ENCODE data around the gene CHID1.

CHID1 gene

DNA sequence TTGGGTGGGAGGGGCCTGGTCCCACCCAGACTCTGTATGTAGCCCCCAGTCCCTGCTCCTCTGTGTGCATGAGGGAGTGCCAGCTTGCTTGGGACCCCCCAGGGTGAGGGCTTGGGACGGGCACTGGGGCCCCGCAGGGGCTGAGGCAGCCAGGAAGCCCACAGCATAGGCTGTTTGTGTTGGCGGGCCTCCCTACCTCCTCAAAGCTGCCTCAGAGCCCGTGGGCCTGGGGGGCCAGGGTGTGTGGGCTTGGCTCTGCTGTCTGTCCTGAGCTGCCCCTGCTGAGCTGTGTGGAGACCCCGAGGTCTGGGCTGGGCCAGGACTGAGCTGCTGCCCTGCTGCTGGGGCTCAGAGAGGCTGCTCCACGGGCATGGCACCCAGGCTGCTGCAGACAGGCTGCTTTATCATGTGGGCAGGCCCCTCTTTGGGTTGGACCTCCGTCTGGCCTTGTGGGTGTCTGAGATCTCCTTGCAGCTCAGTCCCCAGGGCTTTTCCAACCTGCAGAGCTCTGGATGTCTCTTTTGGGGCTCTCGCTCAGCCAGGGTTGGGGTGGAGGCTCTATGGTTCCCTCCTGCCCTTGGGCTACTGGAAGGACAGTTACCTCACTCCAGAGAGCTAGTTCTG, 64.6 kb downstream of the CHID1 start:
- no peak for DNase-seq

DNA sequence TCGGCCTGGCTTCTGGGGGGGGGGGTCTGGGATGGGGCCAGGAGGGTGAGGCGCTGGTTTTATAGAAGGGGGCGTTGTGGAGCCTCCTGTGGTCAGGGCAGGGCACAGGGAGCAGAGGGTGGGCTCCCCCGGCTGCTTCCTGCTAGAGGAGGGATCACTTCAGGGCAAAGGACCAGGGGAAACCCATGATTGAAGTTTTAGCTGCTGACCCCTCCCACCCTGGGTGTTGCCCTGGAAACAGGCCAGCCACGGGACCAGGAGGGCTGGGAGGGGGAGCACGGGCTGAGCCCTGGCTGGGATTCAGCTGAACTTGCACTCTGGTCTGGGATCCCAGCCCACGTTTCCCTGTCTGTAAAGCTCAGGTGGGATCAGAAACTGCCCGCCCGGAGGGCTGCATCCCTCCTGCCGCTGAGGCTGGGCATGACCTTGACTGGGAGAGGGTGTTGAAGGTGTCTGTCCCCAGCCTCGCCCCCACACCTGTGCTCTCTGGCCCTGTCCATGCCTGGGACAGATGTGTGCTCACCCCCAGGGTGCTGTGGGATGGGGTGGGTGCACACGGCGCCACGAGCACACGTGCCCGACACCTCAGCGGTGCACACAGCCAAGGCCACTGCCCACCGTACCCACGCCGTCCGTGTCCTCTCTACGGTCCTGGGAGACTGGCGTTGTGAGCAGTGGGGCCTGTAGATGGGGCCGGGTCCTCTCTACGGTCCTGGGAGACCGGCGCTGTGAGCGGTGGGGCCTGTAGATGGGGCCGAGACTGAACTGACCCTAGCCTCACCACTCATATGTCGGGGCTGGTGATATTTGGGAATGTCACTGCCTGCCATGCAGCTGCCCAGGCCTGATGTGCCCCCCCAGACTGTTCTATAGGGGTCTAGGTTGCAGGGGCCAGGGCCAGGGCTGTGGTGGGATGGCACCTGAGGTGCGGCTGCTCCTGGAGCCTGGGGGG, 65.6 kb downstream of the CHID1 start:
- peak; percentile 70 for DNase-seq

DNA sequence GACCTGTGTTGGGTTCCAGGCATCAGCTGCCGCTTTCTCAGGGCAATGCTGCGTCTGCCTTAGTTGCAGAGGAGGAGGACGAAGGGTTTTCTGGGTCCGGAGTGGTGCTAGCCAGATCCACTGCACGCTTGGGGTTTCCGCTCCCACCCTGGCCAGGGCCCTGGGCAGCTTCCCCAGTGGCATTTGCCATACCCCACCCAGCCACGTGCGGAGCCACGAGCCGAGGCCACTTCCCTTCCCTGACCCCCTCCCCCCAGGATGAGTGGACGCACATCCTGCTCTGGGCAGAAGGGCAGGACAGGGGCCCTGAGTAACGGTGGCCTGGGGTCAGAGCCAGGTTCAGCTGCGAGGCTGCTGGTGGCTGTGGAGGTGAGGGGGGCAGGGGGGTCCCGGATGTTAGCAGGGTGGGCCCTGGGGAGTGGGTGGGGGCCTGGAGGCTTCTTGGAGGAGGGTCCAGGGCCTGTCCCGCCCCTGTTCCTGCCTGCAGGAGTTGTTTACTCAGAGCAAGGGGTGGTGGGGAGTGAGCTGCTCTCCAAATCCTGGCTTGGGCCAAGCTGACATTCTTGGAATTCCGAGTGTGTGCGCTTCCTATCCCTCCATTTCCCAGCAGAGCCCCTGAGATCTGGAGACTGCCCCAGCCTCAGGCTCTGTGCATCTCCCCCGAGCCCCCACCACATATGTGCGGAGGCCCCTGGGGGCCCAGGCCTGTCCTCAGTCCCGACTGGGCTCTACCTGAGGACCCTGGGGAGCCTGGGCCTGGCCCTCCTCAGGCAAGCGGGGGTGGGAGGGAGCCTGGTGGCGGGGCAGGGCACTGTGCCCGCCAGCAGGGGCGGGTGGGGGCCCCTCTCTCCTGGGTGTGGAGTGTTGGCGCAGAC, 66.6 kb downstream of the CHID1 start:
- DNase-seq = peak; percentile 53

DNA sequence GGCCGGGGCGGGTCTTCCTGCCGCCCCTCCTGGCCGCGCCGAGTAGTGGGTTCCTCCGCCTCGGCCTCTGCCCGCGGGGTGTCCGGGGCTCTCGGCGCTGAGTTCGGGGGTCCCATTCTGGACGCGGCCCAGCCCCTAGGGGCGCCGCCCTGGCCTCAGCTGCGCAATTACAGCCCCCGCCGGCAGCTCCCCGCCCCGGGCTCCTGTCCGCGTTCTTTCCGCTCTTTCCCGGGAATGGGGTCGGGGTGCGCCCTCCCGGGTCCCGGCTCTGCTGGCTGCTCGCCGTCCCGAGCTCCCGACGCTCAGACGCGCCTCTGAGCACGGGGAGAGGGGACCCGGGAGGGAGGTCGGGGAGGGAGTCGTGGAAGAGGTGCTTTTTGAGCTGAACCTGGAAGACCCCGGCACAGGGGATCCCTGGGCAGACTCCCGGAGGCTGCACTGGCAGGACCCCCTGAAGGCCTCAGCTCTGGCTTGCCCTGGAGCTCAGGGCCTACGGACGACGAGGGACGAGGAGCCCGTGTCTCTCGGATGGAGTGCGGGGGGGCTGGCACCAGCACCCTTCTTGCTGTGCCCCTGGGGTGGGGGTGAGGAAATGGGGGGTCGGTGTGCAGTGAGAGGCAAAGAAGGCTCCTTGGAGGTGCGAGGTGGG, 67.4 kb downstream of the CHID1 start:
- DNase-seq = no peak

DNA sequence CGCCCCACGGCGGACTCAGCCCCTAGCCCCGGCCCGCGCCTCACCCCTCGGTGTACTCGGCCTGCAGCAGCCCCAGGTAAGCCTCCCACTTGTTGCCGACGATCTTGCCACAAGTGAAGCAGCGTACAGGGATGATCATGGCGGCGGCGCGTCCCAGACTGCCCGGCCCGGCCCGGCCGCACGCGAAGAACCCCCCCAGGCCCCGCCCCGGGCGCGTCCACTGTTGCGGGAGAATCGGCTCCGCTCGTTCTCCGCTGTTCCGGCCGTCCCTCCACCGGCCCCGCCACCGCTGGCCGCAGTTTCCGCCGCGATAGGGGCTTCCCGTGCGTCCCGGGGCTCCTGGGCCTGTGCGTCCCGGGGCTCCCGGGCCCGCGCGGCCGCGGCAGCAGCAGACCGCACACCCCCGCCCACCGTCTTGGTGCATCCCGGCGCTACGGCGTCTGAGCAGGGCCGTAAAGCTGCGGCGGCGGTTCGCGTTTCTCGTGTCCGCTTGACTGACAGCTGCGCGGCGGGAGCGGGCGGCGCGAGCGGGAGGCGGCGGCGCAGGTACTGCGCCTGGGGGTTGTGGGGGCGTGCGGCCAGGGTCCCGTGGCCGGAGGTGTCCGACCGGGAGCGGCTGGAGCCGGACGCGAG, 68.1 kb downstream of the CHID1 start, which contains the start of the genes POLR2L and TSPAN4:
POLR2L (minus strand) TSS at position 160 of the 633 bp plus-strand sequence; CDS start at position 139, 21 bp downstream.
TSPAN4 (plus strand) TSS at position 483 of the 633 bp plus-strand sequence. CDS start 7,453 bp downstream, outside the sequence.
- DNase-seq = peak; percentile 96

DNA sequence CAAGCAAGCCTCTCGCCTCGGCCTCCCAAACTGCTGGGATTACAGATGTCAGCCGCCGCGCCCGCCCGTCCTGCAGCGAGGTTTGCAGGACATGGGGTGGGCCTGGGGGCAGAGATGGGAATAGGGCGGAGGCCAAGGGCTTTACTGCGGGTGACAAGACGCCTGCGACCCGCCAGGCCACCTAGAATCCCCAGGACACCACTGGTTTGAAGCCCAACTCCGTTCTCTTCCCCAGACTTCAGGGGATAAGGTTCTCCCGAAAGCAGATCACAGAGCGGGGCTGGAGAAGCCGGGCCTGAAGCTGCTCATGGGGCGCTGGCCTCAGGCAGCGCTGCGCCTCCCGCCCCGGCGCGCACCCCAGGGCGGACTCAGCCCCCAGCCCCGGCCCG, 68.6 kb downstream of the CHID1 start:
- DNase-seq = peak; percentile 59

DNA sequence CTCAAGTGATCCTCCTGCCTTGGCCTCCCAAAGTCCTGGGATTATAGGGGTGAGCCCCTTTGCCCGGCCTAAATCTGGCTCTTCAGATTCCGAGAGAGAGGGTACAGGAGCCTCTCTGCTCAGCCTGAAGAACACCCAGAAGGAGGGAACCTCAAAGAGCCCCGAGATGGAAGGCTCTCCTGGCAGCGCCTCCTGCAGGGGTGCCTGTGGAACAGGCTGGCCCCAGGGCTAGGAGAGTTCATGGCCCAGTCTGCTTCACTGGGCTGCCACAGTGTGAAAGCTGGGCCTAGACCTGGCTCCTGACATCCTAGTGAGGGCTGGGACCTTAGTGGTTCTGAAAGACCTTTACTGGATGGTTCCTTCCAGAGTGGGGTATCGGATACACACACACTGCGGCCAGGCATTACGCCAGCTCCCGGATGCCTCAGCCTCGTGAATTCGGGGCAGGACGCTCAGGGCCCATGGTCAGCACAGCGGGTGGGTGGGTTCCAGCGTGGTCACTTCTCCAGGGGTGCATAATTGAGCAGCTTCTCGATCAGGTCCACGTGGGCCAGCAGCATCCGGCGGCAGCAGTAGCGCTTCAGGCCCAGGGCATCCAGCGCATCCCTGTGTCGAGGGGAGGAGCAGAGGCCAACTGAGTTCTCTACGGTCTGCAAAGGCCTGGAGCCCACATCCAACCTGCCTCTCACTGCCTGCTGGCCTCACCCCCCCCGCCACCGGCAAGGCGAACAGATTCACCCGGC, 70.6 kb downstream of the CHID1 start:
- no peak for DNase-seq

DNA sequence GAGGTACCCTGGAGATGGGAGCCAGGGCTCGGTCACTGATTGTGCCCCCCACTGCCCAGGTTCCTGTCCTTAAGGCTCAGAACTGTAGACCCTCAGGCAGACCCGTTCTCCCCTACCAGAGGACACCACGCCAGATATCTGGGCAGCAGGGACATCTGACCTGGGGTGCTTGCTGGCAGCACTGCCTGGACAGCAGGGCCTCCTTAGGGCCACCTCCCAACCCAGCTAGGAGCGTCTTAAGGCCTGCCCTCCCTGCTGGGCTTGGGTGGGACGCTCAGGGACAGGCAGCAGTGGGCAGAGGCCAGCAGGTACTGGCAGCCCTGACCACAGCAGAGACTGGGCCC, 71.4 kb downstream of the CHID1 start:
- DNase-seq = no peak

DNA sequence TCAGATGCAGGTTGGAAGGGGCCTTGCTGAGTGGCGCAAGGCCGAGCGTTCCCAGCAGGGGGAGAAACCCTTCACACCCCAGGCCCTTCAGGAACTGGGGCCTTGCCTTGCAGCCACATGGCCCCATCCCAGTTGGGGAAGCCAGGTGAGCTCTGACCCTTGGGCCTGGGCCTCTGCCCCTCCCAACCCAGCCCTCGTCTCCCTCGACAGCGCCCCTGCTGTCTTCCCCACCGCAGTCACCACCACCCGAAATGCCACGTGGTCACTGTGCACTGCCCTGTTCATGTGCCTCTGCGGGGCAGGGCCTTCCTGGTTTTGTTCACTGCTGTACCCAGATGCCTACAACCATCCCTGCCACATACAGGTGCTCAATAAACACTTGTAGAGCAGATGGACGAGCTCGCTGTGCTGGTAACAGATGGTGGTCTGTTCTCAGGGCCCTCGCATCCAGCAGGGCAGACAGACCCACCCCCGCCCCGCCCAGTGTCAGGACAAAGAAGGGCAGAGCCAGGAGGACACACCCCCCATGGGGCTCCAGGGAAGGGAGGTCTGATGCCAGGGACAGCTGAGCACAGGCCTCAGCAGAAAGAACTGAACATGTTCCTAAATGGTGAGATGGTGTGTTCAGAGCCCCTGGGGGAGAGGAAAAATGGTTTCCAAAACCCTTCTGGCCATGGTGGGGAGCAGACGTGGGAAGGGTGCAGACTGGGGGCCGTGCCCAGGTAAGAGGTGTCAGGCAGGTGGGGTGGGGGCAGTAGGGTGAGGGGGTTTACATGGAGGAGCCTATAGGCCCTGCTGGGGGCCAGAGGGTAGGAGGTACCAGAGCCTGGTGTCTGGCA, 72.0 kb downstream of the CHID1 start:
- DNase-seq = peak; percentile 88

DNA sequence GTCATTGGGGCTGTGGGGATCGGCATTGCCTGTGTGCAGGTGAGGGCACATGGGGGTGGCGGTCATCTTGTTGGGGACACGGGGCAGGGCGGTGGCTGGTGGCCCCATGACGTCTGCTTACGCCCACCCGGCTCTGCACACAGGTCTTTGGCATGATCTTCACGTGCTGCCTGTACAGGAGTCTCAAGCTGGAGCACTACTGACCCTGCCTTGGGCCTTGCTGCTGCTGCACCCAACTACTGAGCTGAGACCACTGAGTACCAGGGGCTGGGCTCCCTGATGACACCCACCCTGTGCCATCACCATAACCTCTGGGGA, 72.7 kb downstream of the CHID1 start:
- DNase-seq = no peak

DNA sequence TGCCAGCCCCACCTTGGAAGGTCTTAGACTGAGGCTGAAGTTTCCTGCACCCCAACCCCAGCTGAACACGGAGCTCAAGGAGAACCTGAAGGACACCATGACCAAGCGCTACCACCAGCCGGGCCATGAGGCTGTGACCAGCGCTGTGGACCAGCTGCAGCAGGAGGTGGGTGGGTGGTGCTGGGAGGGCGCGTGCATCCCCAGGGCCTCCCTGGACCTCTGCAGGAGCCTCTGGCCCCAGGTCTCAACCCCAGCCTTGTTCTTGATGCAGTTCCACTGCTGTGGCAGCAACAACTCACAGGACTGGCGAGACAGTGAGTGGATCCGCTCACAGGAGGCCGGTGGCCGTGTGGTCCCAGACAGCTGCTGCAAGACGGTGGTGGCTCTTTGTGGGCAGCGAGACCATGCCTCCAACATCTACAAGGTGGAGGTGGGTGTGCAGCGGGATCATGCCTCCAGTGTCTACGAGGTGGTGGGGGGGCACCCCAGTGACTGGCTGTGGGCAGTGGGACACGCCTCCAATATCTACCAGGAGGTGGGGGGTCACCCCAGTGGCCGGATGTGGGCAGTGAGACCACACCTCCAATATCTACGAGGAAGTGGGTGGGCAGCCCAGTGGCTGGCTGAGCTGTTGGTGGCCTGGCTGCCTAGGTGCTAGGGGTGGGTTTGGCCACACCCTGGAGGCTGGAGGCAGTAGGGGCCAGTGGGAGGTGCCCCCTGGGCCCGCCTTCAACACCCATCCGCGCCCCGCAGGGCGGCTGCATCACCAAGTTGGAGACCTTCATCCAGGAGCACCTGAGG, 73.2 kb downstream of the CHID1 start:
- no peak for DNase-seq

DNA sequence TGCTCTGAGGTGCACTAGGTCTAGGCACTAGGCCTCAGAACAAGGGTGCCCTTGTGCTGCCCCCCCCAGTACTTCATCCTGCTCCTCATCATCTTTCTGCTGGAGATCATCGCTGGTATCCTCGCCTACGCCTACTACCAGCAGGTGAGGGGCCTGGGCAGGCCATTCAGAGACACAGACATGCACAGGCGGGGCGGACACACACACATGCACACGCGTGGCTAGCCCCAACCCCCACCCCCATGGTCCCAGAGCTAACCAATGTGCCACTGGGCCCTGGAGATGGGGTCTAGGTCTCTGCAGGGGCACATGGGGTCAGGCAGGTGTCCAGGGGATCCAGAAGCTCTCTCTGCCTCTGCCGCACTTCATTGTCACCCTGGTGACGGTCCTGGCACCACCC, 73.9 kb downstream of the CHID1 start:
- no peak for DNase-seq

DNA sequence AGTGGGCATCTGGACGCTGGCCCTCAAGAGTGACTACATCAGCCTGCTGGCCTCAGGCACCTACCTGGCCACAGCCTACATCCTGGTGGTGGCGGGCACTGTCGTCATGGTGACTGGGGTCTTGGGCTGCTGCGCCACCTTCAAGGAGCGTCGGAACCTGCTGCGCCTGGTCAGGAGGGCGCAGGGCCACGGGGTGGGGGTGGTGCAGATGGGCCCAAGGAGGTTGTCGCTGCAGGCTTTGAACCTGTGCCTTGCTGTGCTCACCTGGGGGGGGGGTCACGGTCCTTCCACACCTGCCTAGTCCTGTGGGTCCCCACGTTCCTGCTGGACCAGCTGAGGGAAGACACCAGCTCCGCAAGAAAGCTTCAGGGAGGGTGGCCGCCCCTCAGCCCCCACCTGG, 74.3 kb downstream of the CHID1 start:
- DNase-seq = no peak

DNA sequence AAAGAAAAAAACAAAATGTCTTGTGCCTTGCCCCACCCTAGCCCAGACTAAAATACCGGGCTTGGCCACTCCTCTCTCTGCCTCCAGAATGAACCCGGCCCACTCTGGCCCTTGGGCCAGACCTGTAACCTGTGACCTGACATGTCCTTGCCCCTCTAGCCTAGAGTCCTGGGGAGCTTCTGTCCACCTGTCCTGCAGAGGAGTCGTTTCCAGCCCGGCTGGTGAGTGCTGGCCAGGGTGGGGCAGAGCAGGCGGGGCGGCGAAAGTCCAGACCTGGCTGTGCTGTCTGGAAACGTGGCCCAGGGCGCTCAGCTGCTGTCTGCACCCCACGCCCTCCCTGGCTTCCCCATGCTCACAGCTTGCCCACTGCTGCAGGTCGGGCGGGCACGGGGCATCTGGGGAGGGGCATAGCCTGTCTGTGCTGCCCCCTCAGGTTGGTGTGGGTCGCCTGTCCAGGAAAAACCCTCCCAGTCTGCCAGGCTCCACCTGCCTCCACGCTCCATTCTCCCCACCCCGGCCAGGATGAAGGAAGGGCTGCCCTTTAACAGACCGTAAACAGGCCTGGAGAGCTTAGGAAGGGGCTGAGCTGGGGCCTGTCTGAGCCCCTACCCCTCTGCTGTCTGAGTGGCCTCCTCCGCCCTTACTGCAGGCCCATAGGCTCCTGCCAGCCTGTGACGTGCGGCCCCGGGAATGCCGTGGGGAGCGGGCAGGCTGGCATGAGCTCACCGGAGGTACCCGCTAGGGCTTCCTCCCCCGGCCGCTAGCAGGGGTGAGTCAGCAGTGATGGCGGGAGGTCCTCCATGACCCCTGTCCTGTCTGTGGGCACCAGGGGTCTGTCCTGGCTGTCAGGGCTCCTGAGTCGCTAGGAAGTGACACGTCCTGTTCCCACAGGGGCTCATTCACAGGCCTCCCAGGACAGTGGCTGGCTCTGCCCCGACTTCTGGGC, 76.0 kb downstream of the CHID1 start:
- peak; percentile 48 for DNase-seq

DNA sequence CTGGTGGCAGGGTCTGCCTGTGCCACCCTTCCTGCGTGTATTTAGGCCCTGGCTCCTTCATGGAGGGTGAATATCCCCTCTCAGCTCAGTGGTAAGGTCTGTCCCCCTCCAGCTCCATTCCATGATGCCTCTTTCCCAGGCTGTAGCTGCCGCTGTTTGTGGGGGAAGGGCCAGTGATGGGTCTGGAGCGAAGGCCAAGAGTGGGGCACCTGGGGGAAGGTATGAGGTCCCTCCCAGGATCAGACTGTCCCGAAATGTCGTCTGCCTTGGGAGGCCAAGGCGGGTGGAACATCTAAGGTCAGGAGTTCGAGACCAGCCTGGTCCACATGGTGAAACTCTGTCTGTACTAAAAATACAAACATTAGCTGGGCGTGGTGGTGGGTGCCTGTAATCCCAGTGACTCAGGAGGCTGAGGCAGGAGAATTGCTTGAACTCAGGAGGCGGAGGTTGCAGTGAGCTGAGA, 76.7 kb downstream of the CHID1 start:
- peak; percentile 40 for DNase-seq

DNA sequence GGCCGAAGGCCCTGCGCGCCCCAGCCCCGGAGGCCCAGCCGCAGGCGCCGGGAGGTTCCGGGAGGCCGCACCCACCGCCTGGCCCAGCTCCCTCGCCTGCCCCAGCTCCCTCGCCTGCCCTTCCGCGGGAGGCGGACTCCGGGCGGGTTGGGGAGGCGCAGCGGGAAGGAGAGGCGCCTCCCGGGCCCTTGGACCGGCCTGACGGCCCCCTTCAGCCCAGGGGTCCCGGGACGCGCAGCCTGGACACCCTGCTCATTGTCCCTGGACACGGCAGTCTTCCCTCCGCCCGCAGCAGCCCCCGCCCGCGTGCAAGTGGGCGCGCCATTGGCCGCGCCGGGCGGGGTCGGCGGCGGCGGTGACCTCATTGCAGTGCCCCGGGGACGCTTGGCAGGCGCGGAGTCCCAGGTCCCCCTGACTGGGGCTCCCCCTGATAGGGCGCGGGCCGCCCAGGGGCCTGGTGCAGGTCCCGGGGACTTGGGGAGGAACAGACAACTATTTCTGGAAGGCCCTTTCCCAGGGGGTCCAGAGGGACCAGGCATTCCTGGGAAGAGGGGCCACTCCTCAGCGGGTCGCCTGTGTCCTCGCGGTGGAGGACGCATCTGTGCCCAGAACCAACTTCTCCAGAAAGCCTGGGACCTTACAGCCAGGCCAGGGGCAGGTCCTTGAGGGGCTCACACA, 77.4 kb downstream of the CHID1 start:
- DNase-seq = peak; percentile 70

DNA sequence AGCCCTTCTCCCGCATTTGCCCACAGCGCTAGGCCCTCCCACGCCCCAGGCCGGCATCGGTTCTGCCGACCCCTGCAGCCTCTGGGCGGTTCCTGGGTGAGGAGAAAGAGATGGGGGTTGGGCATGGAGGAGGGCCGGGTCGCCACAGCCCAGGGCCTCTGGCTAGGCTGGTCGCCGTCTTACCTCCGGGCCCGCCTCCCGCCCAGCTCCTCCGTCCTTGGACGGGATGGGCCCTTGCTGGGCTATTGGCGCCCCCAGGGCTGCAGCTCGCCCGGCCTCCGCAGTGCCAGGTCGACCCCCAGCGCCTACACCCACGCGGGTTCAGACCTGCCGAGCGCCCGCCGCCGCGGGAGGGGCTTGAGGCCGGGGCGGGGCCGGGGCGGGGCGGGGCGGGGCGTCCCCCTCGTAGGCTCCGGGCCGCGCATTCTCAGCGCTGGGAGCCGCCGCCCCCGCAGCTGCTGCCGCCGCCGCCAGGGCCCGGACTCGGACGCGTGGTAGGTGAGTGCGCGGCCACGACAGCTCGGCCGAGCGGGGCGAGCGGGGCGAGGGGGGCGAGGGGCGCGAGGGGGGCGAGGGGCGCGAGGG, 78.0 kb downstream of the CHID1 start, which contains the start of gene CD151:
CD151 (plus strand) TSS at position 424 of the 585 bp plus-strand sequence. CDS start 3,118 bp downstream, outside the sequence.
- peak; percentile 85 for DNase-seq

Data from NCI-H69 (cell line).